ENCODE results near the gene SPOCK3. TPM values are rescaled to one million over a fixed set of nuclear protein-coding genes. Genes with fewer than 3 reads are reported as not detected.

SPOCK3 gene
- total RNA-seq, 4 donors from 2014 or later: not detected

- no peak for TF ChIP-seq CTCF (IDR thresholded peaks at IDR 0.05)
- DNase-seq (ENCODE audit: low spot score): no peak
- ATAC-seq (ENCODE audit: low FRiP score): no peak
Measured at GRCh38 chr4:167003326-167003725, 231.0 kb downstream of the SPOCK3 start.

GRCh38 chr4:167000141-167000852, 234.0 kb downstream of the SPOCK3 start:
- no peak for TF ChIP-seq CTCF (IDR thresholded peaks at IDR 0.05)
- ATAC-seq (ENCODE audit: low FRiP score): no peak
- DNase-seq (ENCODE audit: low spot score): no peak

GRCh38 chr4:166996216-166996615, 238.1 kb downstream of the SPOCK3 start:
- no peak for ATAC-seq (ENCODE audit: low FRiP score)
- TF ChIP-seq CTCF (IDR thresholded peaks at IDR 0.05): no peak

GRCh38 chr4:166994686-166995085, 239.6 kb downstream of the SPOCK3 start:
- DNase-seq (ENCODE audit: low spot score) (no peak), ATAC-seq (ENCODE audit: low FRiP score) (no peak)
- TF ChIP-seq CTCF (IDR thresholded peaks at IDR 0.05): no peak

More at GRCh38 chr4:166996216-166996615, 238.1 kb downstream of the SPOCK3 start:
- DNase-seq (ENCODE audit: low spot score): no peak

GRCh38 chr4:166991006-166991561, 243.2 kb downstream of the SPOCK3 start:
- no peak for TF ChIP-seq CTCF (IDR thresholded peaks at IDR 0.05)
- ATAC-seq (ENCODE audit: low FRiP score) (no peak), DNase-seq (ENCODE audit: low spot score) (no peak)

GRCh38 chr4:166989886-166990285, 244.4 kb downstream of the SPOCK3 start:
- TF ChIP-seq CTCF (IDR thresholded peaks at IDR 0.05): no peak
- ATAC-seq (ENCODE audit: low FRiP score) (no peak), DNase-seq (ENCODE audit: low spot score) (no peak)

GRCh38 chr4:166987026-166987425, 247.3 kb downstream of the SPOCK3 start:
- no peak for TF ChIP-seq CTCF (IDR thresholded peaks at IDR 0.05)
- DNase-seq (ENCODE audit: low spot score): no peak
- ATAC-seq (ENCODE audit: low FRiP score): no peak

Measured in omental fat pad (tissue), 4 donors.